Activated CD4-positive, alpha-beta memory T cell treated with anti-CD3 and anti-CD28 coated beads, Interleukin-2, amount 10 ng/mL, durations not matched to agents 7 days and 5 days (primary cell): Measurements from ENCODE around the gene REXO2. TPM values are rescaled to one million over a fixed set of nuclear protein-coding genes. Genes with fewer than 3 reads are reported as not detected.

Source experiments
- CTCF ChIA-PET: fragments of 350-600 bp; sonication (Branson Sonifier 250); formaldehyde crosslinking; loops from one replicate; lab custom pipeline; 2021; ENCODE audit warnings: antibody characterized with exemption, inconsistent platforms; lab: Charles Lee
- POLR2A ChIA-PET: fragments of 350-600 bp; sonication (Branson Sonifier 250); formaldehyde crosslinking; loops from one replicate; lab custom pipeline; 2021; ENCODE audit warnings: antibody characterized with exemption; lab: Charles Lee
- DNase-seq: peaks from one replicate; pipeline ENCODE4 v3.0.0-alpha.2; 2020
- H3K27ac Mint-ChIP-seq: one replicate; pipeline ENCODE4 v1.8.0; 2021; ENCODE audit warnings: mild to moderate bottlenecking, mixed read lengths
- H3K27me3 Mint-ChIP-seq: one replicate; pipeline ENCODE4 v1.8.0; 2021; ENCODE audit warnings: mixed read lengths
- H3K36me3 Mint-ChIP-seq: one replicate; pipeline ENCODE4 v1.8.0; 2021; ENCODE audit warnings: low read depth, mixed read lengths
- H3K4me1 Mint-ChIP-seq: one replicate; pipeline ENCODE4 v1.8.0; 2021; ENCODE audit warnings: mixed read lengths
- H3K4me3 Mint-ChIP-seq: one replicate; pipeline ENCODE4 v1.8.0; 2021; ENCODE audit warnings: mild to moderate bottlenecking, mixed read lengths
- H3K9me3 Mint-ChIP-seq: one replicate; pipeline ENCODE4 v1.8.0; 2021; ENCODE audit warnings: mixed read lengths
- total RNA-seq, 2 experiments: library from RNA; stranded (reverse); gene quantifications; one replicate each; pipeline ENCODE4 v1.2.3, GENCODE V29; 2021

Gene REXO2
- total RNA-seq, 2 experiments from 2014 or later, result 82.1 to 83.4 TPM

- Mint-ChIP-seq H3K27me3 (no peaks in the 10 kb centered on the region), H3K9me3 (no peaks in the 10 kb centered on the region), H3K36me3 (peaks cover 64% of the 10 kb centered on the region), H3K4me1 (no peaks in the 10 kb centered on the region), H3K27ac (no peak overlapping the region), H3K4me3 (no peak overlapping the region)
- ChIA-PET POLR2A (no interaction called here), CTCF (no interaction called here)
- no peak for DNase-seq
These were observed 8.2 kb downstream of the REXO2 start for GRCh38 chr11:114447444-114447843.

GRCh38 chr11:114447892-114448291, 8.6 kb downstream of the REXO2 start:
- Mint-ChIP-seq H3K4me3 (no peak overlapping the region), H3K27me3 (no peaks in the 10 kb centered on the region), H3K27ac (no peak overlapping the region), H3K36me3 (peaks cover 65% of the 10 kb centered on the region), H3K9me3 (no peaks in the 10 kb centered on the region), H3K4me1 (no peaks in the 10 kb centered on the region)
- ChIA-PET POLR2A (no interaction called here), CTCF (no interaction called here)
- no peak for DNase-seq

- DNase-seq, result no peak
- Mint-ChIP-seq H3K4me3 (no peak overlapping the region), H3K27ac (no peak overlapping the region), H3K36me3 (peaks cover 66% of the 10 kb centered on the region), H3K27me3 (no peaks in the 10 kb centered on the region), H3K9me3 (no peaks in the 10 kb centered on the region), H3K4me1 (no peaks in the 10 kb centered on the region)
- CTCF ChIA-PET, result no interaction called here
- POLR2A ChIA-PET, result interaction anchor here (2.2 kb wide), 1 partner anchor 8 kb away, joined by 4 read pairs; no protein-coding TSS in a partner anchor
These were observed 9.6 kb downstream of the REXO2 start for GRCh38 chr11:114448749-114449482.

- H3K9me3 Mint-ChIP-seq, result no peaks in the 10 kb centered on the region
- H3K36me3 Mint-ChIP-seq, result peaks cover 56% of the 10 kb centered on the region
- no peak for DNase-seq
- ChIA-PET CTCF (no interaction called here), POLR2A (interaction anchor here (2.2 kb wide), 1 partner anchor 9 kb away, joined by 4 read pairs; no protein-coding TSS in a partner anchor)
- no peaks in the 10 kb centered on the region for H3K4me1 Mint-ChIP-seq
- no peak overlapping the region for H3K27ac Mint-ChIP-seq
- H3K27me3 Mint-ChIP-seq, result no peaks in the 10 kb centered on the region
- H3K4me3 Mint-ChIP-seq, result no peak overlapping the region
These were observed 10.6 kb downstream of the REXO2 start for GRCh38 chr11:114449845-114450244.

GRCh38 chr11:114452399-114452798, 13.1 kb downstream of the REXO2 start:
- ChIA-PET POLR2A (no interaction called here), CTCF (no interaction called here)
- Mint-ChIP-seq H3K4me3 (no peak overlapping the region), H3K4me1 (no peaks in the 10 kb centered on the region), H3K9me3 (no peaks in the 10 kb centered on the region), H3K27me3 (no peaks in the 10 kb centered on the region), H3K36me3 (peaks cover 36% of the 10 kb centered on the region), H3K27ac (no peak overlapping the region)
- no peak for DNase-seq

GRCh38 chr11:114463999-114464398, 24.7 kb downstream of the REXO2 start:
- H3K36me3 Mint-ChIP-seq, result peaks cover 6% of the 10 kb centered on the region
- no peaks in the 10 kb centered on the region for H3K27me3 Mint-ChIP-seq
- ChIA-PET POLR2A (no interaction called here), CTCF (no interaction called here)
- H3K9me3 Mint-ChIP-seq, result no peaks in the 10 kb centered on the region
- H3K27ac Mint-ChIP-seq, result no peak overlapping the region
- DNase-seq, result no peak
- H3K4me3 Mint-ChIP-seq, result no peak overlapping the region
- H3K4me1 Mint-ChIP-seq, result no peaks in the 10 kb centered on the region

GRCh38 chr11:114466742-114467141, 27.5 kb downstream of the REXO2 start:
- Mint-ChIP-seq H3K27ac (no peak overlapping the region), H3K27me3 (no peaks in the 10 kb centered on the region), H3K36me3 (peaks cover 2% of the 10 kb centered on the region), H3K4me1 (no peaks in the 10 kb centered on the region), H3K9me3 (no peaks in the 10 kb centered on the region), H3K4me3 (no peak overlapping the region)
- ChIA-PET CTCF (no interaction called here), POLR2A (no interaction called here)
- no peak for DNase-seq

GRCh38 chr11:114472661-114473060, 33.4 kb downstream of the REXO2 start:
- H3K36me3 Mint-ChIP-seq, result no peaks in the 10 kb centered on the region
- ChIA-PET POLR2A (interaction anchor here (0.6 kb wide), 1 partner anchor 56 kb away, joined by 3 read pairs; no protein-coding TSS in a partner anchor), CTCF (no interaction called here)
- no peak overlapping the region for H3K4me3 Mint-ChIP-seq
- no peaks in the 10 kb centered on the region for H3K9me3 Mint-ChIP-seq
- DNase-seq, result no peak
- peaks cover 12% of the 10 kb centered on the region for H3K27me3 Mint-ChIP-seq
- no peaks in the 10 kb centered on the region for H3K4me1 Mint-ChIP-seq
- no peak overlapping the region for H3K27ac Mint-ChIP-seq

GRCh38 chr11:114478001-114478410, 38.7 kb downstream of the REXO2 start:
- Mint-ChIP-seq H3K27me3 (peaks cover 12% of the 10 kb centered on the region), H3K27ac (no peak overlapping the region), H3K9me3 (no peaks in the 10 kb centered on the region), H3K4me1 (no peaks in the 10 kb centered on the region), H3K36me3 (no peaks in the 10 kb centered on the region), H3K4me3 (no peak overlapping the region)
- CTCF ChIA-PET, result no interaction called here
- POLR2A ChIA-PET, result no interaction called here
- DNase-seq, result no peak

GRCh38 chr11:114478768-114479167, 39.5 kb downstream of the REXO2 start:
- Mint-ChIP-seq H3K27ac (no peak overlapping the region), H3K36me3 (no peaks in the 10 kb centered on the region), H3K27me3 (peaks cover 9% of the 10 kb centered on the region), H3K9me3 (no peaks in the 10 kb centered on the region), H3K4me3 (no peak overlapping the region), H3K4me1 (no peaks in the 10 kb centered on the region)
- no peak for DNase-seq
- POLR2A ChIA-PET, result no interaction called here
- CTCF ChIA-PET, result no interaction called here

GRCh38 chr11:114479331-114479730, 40.1 kb downstream of the REXO2 start:
- Mint-ChIP-seq H3K4me1 (no peaks in the 10 kb centered on the region), H3K27me3 (peaks cover 4% of the 10 kb centered on the region), H3K4me3 (no peak overlapping the region), H3K9me3 (no peaks in the 10 kb centered on the region), H3K27ac (no peak overlapping the region), H3K36me3 (no peaks in the 10 kb centered on the region)
- ChIA-PET POLR2A (no interaction called here), CTCF (no interaction called here)
- DNase-seq, result no peak

- no peaks in the 10 kb centered on the region for H3K9me3 Mint-ChIP-seq
- CTCF ChIA-PET, result no interaction called here
These were observed 42.8 kb downstream of the REXO2 start for GRCh38 chr11:114482114-114482513.

GRCh38 chr11:114483929-114484328, 44.7 kb downstream of the REXO2 start:
- H3K4me1 Mint-ChIP-seq, result no peaks in the 10 kb centered on the region
- POLR2A ChIA-PET, result no interaction called here
- H3K9me3 Mint-ChIP-seq, result no peaks in the 10 kb centered on the region
- H3K36me3 Mint-ChIP-seq, result no peaks in the 10 kb centered on the region
- H3K27ac Mint-ChIP-seq, result no peak overlapping the region
- no peak for DNase-seq
- CTCF ChIA-PET, result no interaction called here
- H3K4me3 Mint-ChIP-seq, result no peak overlapping the region
- H3K27me3 Mint-ChIP-seq, result no peaks in the 10 kb centered on the region

More at GRCh38 chr11:114482114-114482513, 42.8 kb downstream of the REXO2 start:
- Mint-ChIP-seq H3K4me1 (no peaks in the 10 kb centered on the region), H3K27ac (no peak overlapping the region), H3K36me3 (no peaks in the 10 kb centered on the region), H3K27me3 (no peaks in the 10 kb centered on the region), H3K4me3 (no peak overlapping the region)
- POLR2A ChIA-PET, result no interaction called here
- DNase-seq, result no peak

GRCh38 chr11:114496915-114497314, 57.6 kb downstream of the REXO2 start:
- DNase-seq, result no peak
- ChIA-PET POLR2A (no interaction called here), CTCF (no interaction called here)
- Mint-ChIP-seq H3K9me3 (peaks cover under 1% of the 10 kb centered on the region), H3K4me3 (no peak overlapping the region), H3K27ac (no peak overlapping the region), H3K36me3 (no peaks in the 10 kb centered on the region), H3K27me3 (peaks cover 2% of the 10 kb centered on the region), H3K4me1 (no peaks in the 10 kb centered on the region)
